PC-3 (cell line): ENCODE data around the gene COL15A1. TPM values are rescaled to one million over a fixed set of nuclear protein-coding genes. Genes with fewer than 3 reads are reported as not detected.

Source experiments
- ATAC-seq: fragments of 200-7000 bp; cut with Tn5 transposase; 2 replicates; pipeline ENCODE4 v1.9.1; 2020; ENCODE audit warnings: mild to moderate bottlenecking, moderate library complexity
- Bru-seq: library from RNA; stranded (reverse); fragments of 400-500 nt; gene quantifications from one replicate; lab custom pipeline; 2021; lab: Mats Ljungman, UMichigan
- BruChase-seq, 2 experiments: library from RNA; stranded (reverse); fragments of 400-500 nt; gene quantifications; one replicate each; lab custom pipeline; 2021; lab: Mats Ljungman, UMichigan
- BruUV-seq: library from RNA; stranded (reverse); fragments of 400-500 nt; replicated peaks from 2 replicates; lab custom pipeline; 2021; lab: Mats Ljungman, UMichigan
- CTCF ChIA-PET: fragments of 300-600 bp; sonication (Branson Sonifier 250); formaldehyde crosslinking; loops from one replicate; lab custom pipeline; 2022; ENCODE audit warnings: antibody characterized with exemption; lab: Charles Lee
- POLR2A ChIA-PET: fragments of 300-600 bp; sonication (Branson Sonifier 250); formaldehyde crosslinking; loops from one replicate; lab custom pipeline; 2022; ENCODE audit warnings: antibody characterized with exemption; ENCODE audit not compliant: unreplicated experiment; lab: Charles Lee
- DNase-seq: peaks from one replicate; pipeline ENCODE4 v3.0.0-alpha.2; 2015
- H2AFZ ChIP-seq: fragments of 300-600 bp; sonication (generic); 2 replicates; pipeline ENCODE4 v1.6.0; 2016; ENCODE audit warnings: antibody characterized with exemption, low read length
- H3F3A ChIP-seq: fragments of 300-600 bp; sonication (generic); one replicate; pipeline ENCODE4 v1.6.0; 2017; ENCODE audit warnings: antibody characterized with exemption, low read length, control low read depth, mild to moderate bottlenecking; ENCODE audit not compliant: unreplicated experiment
- H3K27ac ChIP-seq: fragments of 300-600 bp; sonication (generic); 2 replicates; pipeline ENCODE4 v1.5.1; 2016; ENCODE audit warnings: mild to moderate bottlenecking, low read length
- H3K27me3 ChIP-seq: fragments of 300-600 bp; sonication (generic); 2 replicates; pipeline ENCODE4 v1.6.1; 2016; ENCODE audit warnings: low read length, mixed read lengths
- H3K36me3 ChIP-seq: fragments of 300-600 bp; sonication (generic); 2 replicates; pipeline ENCODE4 v1.6.1; 2016; ENCODE audit warnings: low read depth, mixed run types, low read length, mixed read lengths
- H3K4me1 ChIP-seq: fragments of 300-600 bp; sonication (generic); 2 replicates; pipeline ENCODE4 v1.5.1; 2016; ENCODE audit warnings: low read length; ENCODE audit not compliant: insufficient read depth
- H3K4me2 ChIP-seq: fragments of 300-600 bp; sonication (generic); 2 replicates; pipeline ENCODE4 v1.6.0; 2016; ENCODE audit warnings: low read length
- H3K4me3 ChIP-seq: fragments of 300-600 bp; sonication (generic); 2 replicates; pipeline ENCODE4 v1.5.1; 2016; ENCODE audit warnings: mild to moderate bottlenecking, low read length, mixed read lengths
- H3K79me2 ChIP-seq: fragments of 300-600 bp; sonication (generic); 2 replicates; pipeline ENCODE4 v1.6.1; 2017; ENCODE audit warnings: low read length, mixed read lengths
- H3K9ac ChIP-seq: fragments of 300-600 bp; sonication (generic); 2 replicates; pipeline ENCODE4 v1.6.0; 2016; ENCODE audit warnings: mild to moderate bottlenecking, low read length
- H3K9me2 ChIP-seq: fragments of 300-600 bp; sonication (generic); replicated peaks from 2 replicates; pipeline ENCODE4 v1.6.1; 2016; ENCODE audit warnings: mixed run types, low read length, mixed read lengths
- H3K9me3 ChIP-seq: fragments of 300-600 bp; sonication (generic); 2 replicates; pipeline ENCODE4 v1.6.1; 2016; ENCODE audit warnings: low read length, mixed read lengths
- H4K20me1 ChIP-seq: fragments of 300-600 bp; sonication (generic); 2 replicates; pipeline ENCODE4 v1.6.1; 2016; ENCODE audit warnings: low read length, mixed read lengths
- CTCF ChIP-seq: fragments of 300-600 bp; sonication (generic); conservative IDR thresholded peaks from 2 replicates; pipeline ENCODE4 v1.5.1; 2017; ENCODE audit warnings: antibody characterized with exemption, low read depth, mild to moderate bottlenecking, low read length
- EZH2 ChIP-seq: fragments of 300-600 bp; sonication (generic); IDR thresholded peaks from one replicate; pipeline ENCODE4 v1.6.1; 2017; ENCODE audit warnings: antibody characterized with exemption, mild to moderate bottlenecking, low read length; ENCODE audit not compliant: unreplicated experiment
- EZH2phosphoT487 ChIP-seq: fragments of 300-600 bp; sonication (generic); IDR thresholded peaks from 2 replicates; pipeline ENCODE4 v1.6.1; 2018; ENCODE audit warnings: mild to moderate bottlenecking, antibody characterized with exemption, low read length, borderline replicate concordance
- intact Hi-C: fragments of 100-400 bp; cut with micrococcal nuclease; formaldehyde crosslinking; loops from 2 replicates; pipeline ENCODE4 v1.9.0; 2023
- long read RNA-seq: library from polyadenylated mRNA; unstranded; transcript quantifications from one replicate; pipeline ENCODE4 v2.0.0, GENCODE V29; 2021; ENCODE audit not compliant: unreplicated experiment
- total RNA-seq: library from RNA; depleted of rRNA; stranded (reverse); fragments of >200 nt; gene quantifications from 2 replicates; pipeline ENCODE4 v1.2.3, GENCODE V29; 2014; rRNA removed

Gene COL15A1
- 0.04 and 0.86 TPM in 2 replicates for total RNA-seq
- Bru-seq, nascent RNA, result percentile 9 among the genes with signal in this experiment
- percentile 7 among the genes with signal in this experiment for BruChase-seq, experiment 1, labeled RNA remaining after a 6-hour chase
- percentile 11 among the genes with signal in this experiment for BruChase-seq, experiment 2, labeled RNA remaining after a 2-hour chase
- long read RNA-seq, partial matches to known transcripts, result 2 of 2 reads
- long read RNA-seq, other reads (novel, unspliced or antisense), result 0 of 2 reads

DNA sequence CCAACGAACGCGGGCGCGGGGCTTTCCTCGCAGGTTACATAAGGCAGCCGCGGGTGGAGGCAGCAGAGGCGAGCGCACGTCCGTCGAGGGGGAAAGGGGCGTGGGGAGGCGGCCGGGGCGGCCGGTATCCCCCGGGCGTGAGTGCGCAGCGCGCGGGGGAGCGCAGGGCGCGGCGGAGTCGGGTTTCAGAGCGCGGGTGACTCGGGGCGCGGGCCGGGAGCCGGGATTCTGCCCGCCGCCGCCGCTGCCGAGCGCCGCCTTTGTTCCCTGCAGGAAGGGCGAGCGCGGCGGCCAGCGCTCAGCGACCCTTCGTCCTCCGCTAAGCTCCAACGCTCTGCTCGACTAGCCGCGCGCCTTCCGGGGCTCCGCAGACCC is at the start of gene COL15A1:
TSS of gene COL15A1 (plus strand) at position 226 of the 375 bp plus-strand sequence. CDS start 155 bp downstream, outside the sequence.
- POLR2A ChIA-PET, result no interaction called here
- Histone ChIP-seq H3K9me3 (no peaks in the 10 kb centered on the region), H3K4me2 (peak within 1 kb of the TSS; percentile 86), H3F3A (no peaks in the 10 kb centered on the region), H3K27ac (no peak within 1 kb of the TSS), H3K4me1 (no peaks in the 10 kb centered on the region), H4K20me1 (no peaks in the 10 kb centered on the region), H3K9ac (no peak within 1 kb of the TSS), H3K79me2 (no peaks in the 10 kb centered on the region), H3K4me3 (peak within 1 kb of the TSS; percentile 61), H3K36me3 (no peaks in the 10 kb centered on the region), H3K9me2 (no peaks in the 10 kb centered on the region), H2AFZ (peak within 1 kb of the TSS; percentile 50; the same call in 1 of the 2 replicates), H3K27me3 (peaks cover 70% of the 10 kb centered on the region)
- ATAC-seq (peak; percentile 67), DNase-seq (no peak)
- TF ChIP-seq EZH2phosphoT487 (peak; percentile 44; the same call in 1 of the 2 replicates), CTCF (no peak), EZH2 (peak; percentile 69)
- no TSS peak for BruUV-seq
- CTCF ChIA-PET, result no interaction called here
- intact Hi-C loops, result no loop called here

GRCh38 chr9:98894171-98894570 is 49.5 kb upstream of the COL15A1 start:
- H4K20me1 ChIP-seq, result no peaks in the 10 kb centered on the region
- ChIA-PET CTCF (no interaction called here), POLR2A (no interaction called here)
- no peak overlapping the region for H3K27ac ChIP-seq
- H3K36me3 ChIP-seq, result no peaks in the 10 kb centered on the region
- no peak for DNase-seq
- H3K4me2 ChIP-seq, result no peak overlapping the region
- no TSS peak for BruUV-seq
- H3K9me2 ChIP-seq, result no peaks in the 10 kb centered on the region
- no peaks in the 10 kb centered on the region for H3F3A ChIP-seq
- no peaks in the 10 kb centered on the region for H3K79me2 ChIP-seq
- intact Hi-C loops, result no loop called here
- TF ChIP-seq CTCF (no peak), EZH2phosphoT487 (no peak), EZH2 (no peak)
- no peak overlapping the region for H2AFZ ChIP-seq
- no peak overlapping the region for H3K4me3 ChIP-seq
- H3K9ac ChIP-seq, result no peak overlapping the region
- peaks cover 1% of the 10 kb centered on the region; the same call in 1 of the 2 replicates for H3K4me1 ChIP-seq
- no peak for ATAC-seq
- H3K27me3 ChIP-seq, result no peaks in the 10 kb centered on the region
- H3K9me3 ChIP-seq, result no peaks in the 10 kb centered on the region

DNA sequence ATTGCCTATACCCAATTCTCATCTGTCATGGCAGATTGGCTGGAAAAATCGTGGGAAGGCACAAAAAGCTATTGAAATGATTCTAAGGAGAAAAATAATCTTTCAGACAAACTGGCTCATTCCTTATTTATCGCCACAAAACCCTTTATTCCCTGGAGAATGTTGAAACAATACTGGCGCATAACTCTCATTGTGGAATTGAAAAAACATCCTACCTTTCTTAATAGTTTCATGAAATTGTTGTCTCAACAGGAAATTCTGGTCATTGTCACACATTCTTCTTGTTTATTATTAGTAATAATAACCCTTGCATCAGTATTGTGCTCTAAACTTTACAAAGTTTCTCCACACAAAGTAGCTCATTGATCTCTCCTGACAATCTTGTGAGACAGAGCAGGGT is 48.9 kb upstream of the COL15A1 start:
- ChIA-PET CTCF (no interaction called here), POLR2A (no interaction called here)
- no peaks in the 10 kb centered on the region for H3F3A ChIP-seq
- no peak overlapping the region for H2AFZ ChIP-seq
- H3K9me2 ChIP-seq, result no peaks in the 10 kb centered on the region
- H3K27ac ChIP-seq, result no peak overlapping the region
- intact Hi-C loops, result no loop called here
- H3K4me2 ChIP-seq, result no peak overlapping the region
- no peak overlapping the region for H3K9ac ChIP-seq
- BruUV-seq, result no TSS peak
- no peaks in the 10 kb centered on the region for H4K20me1 ChIP-seq
- DNase-seq (no peak), ATAC-seq (no peak)
- no peak for TF ChIP-seq CTCF
- TF ChIP-seq EZH2phosphoT487, result no peak
- no peak for TF ChIP-seq EZH2
- no peaks in the 10 kb centered on the region for H3K79me2 ChIP-seq
- H3K4me3 ChIP-seq, result no peak overlapping the region
- H3K27me3 ChIP-seq, result no peaks in the 10 kb centered on the region
- H3K4me1 ChIP-seq, result peaks cover 7% of the 10 kb centered on the region; the same call in 1 of the 2 replicates
- no peaks in the 10 kb centered on the region for H3K36me3 ChIP-seq
- no peaks in the 10 kb centered on the region for H3K9me3 ChIP-seq
